GM19043 (cell line): ENCODE measurements around the gene LIMS3.
"Not testable (repeated sequence)": the region's sequence is repeated elsewhere in the genome, so short reads cannot be mapped to it uniquely, and the experiment has no call there.

Experiments used
- ATAC-seq: cut with Tn5 transposase; IDR thresholded peaks from one replicate; pipeline ENCODE4 v1.9.1; 2021; ENCODE audit warnings: low read depth; ENCODE audit not compliant: unreplicated experiment

The LIMS3 gene

GRCh38 chr2:109898462-109899336, at the start of gene LIMS3:
TSS of gene LIMS3 (plus strand) at chr2:109898688. CDS start at chr2:109898729, 41 bp downstream.
- not testable (repeated sequence) for ATAC-seq

GRCh38 chr2:109871129-109871751, 27.2 kb upstream of the LIMS3 start:
- not testable (repeated sequence) for ATAC-seq

- ATAC-seq, result not testable (repeated sequence)
These were observed 21.9 kb upstream of the LIMS3 start for GRCh38 chr2:109876625-109877024.

- not testable (repeated sequence) for ATAC-seq
These were observed 16.4 kb upstream of the LIMS3 start for GRCh38 chr2:109882112-109882511.

GRCh38 chr2:109888414-109888813, 10.1 kb upstream of the LIMS3 start:
- ATAC-seq, result not testable (repeated sequence)

GRCh38 chr2:109889909-109890308, 8.6 kb upstream of the LIMS3 start:
- ATAC-seq, result not testable (repeated sequence)

- ATAC-seq, result not testable (repeated sequence)
These were observed 7.5 kb upstream of the LIMS3 start for GRCh38 chr2:109891024-109891423.

GRCh38 chr2:109893736-109894135, 4.8 kb upstream of the LIMS3 start:
- ATAC-seq, result not testable (repeated sequence)

GRCh38 chr2:109894141-109894540, 4.3 kb upstream of the LIMS3 start:
- not testable (repeated sequence) for ATAC-seq

GRCh38 chr2:109895090-109895869, 3.2 kb upstream of the LIMS3 start:
- ATAC-seq, result not testable (repeated sequence)

- ATAC-seq, result peak; percentile 97
These were observed 2.3 kb upstream of the LIMS3 start for GRCh38 chr2:109896212-109896611.

- not testable (repeated sequence) for ATAC-seq
These were observed 573 bp upstream of the LIMS3 start for GRCh38 chr2:109897769-109898461.

- peak; percentile 90 for ATAC-seq
These were observed 7.3 kb downstream of the LIMS3 start for GRCh38 chr2:109905796-109906195.

- not testable (repeated sequence) for ATAC-seq
These were observed 10.1 kb downstream of the LIMS3 start for GRCh38 chr2:109908626-109909025.

GRCh38 chr2:109910789-109911188, 12.3 kb downstream of the LIMS3 start:
- not testable (repeated sequence) for ATAC-seq

GRCh38 chr2:109913911-109914310, 15.4 kb downstream of the LIMS3 start:
- not testable (repeated sequence) for ATAC-seq

- not testable (repeated sequence) for ATAC-seq
These were observed 16.1 kb downstream of the LIMS3 start for GRCh38 chr2:109914552-109914951.

GRCh38 chr2:109915830-109916229, 17.3 kb downstream of the LIMS3 start:
- not testable (repeated sequence) for ATAC-seq

- not testable (repeated sequence) for ATAC-seq
These were observed 21.7 kb downstream of the LIMS3 start for GRCh38 chr2:109920162-109920561.
